Heart left ventricle (tissue), 13 donors: ENCODE data around the gene PIM1.
"Not testable (repeated sequence)": the region's sequence is repeated elsewhere in the genome, so short reads cannot be mapped to it uniquely, and the experiment has no call there.

Experiments
- CTCF ChIP-seq, 12 donors: fragments of 200-600 bp; sonication (generic) in 4 of 12; IDR thresholded peaks; one replicate each; pipeline versions ENCODE4 v1.5.0 to v1.8.0; 2018 to 2022; ENCODE audit warnings: antibody characterized with exemption in 12 of 12, mild to moderate bottlenecking in 5 of 12
- POLR2A ChIP-seq, 2 donors: fragments of 450-650 bp; IDR thresholded peaks; one replicate each; pipeline ENCODE4 v1.6.1; 2017; ENCODE audit warnings: antibody characterized with exemption in 2 of 2, mild to moderate bottlenecking in 2 of 2, moderate library complexity in 2 of 2
- donor health status: ischemic (EF 13 %, LVEDD 7.1; RV severe dilation, severe dysfunction).
- donor health status: DM: no; HTN: yes; CAD: no.
- donor health status: DM: no; HTN: no; CAD: no.
- donor health status: ischemic (EF 25% LVEDD 6.9; RV normal size, moderate dysfunction).
- donor health status: ischemic (EF 25% LVEDD 5.7; RV mildly dilated, moderate dysfunction).
- donor health status: ischemic (EF 35%, LVEDD 5.7; RV mildly dilated, moderate dysfunction).
- donor health status: nonischemic (EF 11% LVEDD 7.7; RV severe dilation, severe dysfunction).
- donor health status: DM: yes; HTN: yes; CAD: no.
- donor health status: PGD.
- donor health status: ischemic (EF 29% LVEDD 5.4; RV normal size, mild dysfunction).
- donor health status: nonischemic (EF 23%, LVEDD 6.1; RV moderate dilation, normal function).

- TF ChIP-seq CTCF, POLR2A (IDR thresholded peaks at IDR 0.05): not testable (repeated sequence)
Measured at GRCh38 chr6:37180610-37181009, 10.7 kb downstream of the PIM1 start.
